Uterine smooth muscle cell (primary cell): ENCODE results near the gene ADRM1. TPM values are rescaled to one million over a fixed set of nuclear protein-coding genes. Genes with fewer than 3 reads are reported as not detected.

Experiments used
- total RNA-seq: library from RNA; depleted of rRNA; stranded (reverse); fragments of >200 nt; gene quantifications from 2 replicates; pipeline ENCODE4 v1.2.3, GENCODE V29; 2014

ADRM1 gene, protein sequence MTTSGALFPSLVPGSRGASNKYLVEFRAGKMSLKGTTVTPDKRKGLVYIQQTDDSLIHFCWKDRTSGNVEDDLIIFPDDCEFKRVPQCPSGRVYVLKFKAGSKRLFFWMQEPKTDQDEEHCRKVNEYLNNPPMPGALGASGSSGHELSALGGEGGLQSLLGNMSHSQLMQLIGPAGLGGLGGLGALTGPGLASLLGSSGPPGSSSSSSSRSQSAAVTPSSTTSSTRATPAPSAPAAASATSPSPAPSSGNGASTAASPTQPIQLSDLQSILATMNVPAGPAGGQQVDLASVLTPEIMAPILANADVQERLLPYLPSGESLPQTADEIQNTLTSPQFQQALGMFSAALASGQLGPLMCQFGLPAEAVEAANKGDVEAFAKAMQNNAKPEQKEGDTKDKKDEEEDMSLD
- total RNA-seq: 86.4 and 138 TPM in 2 replicates

DNA sequence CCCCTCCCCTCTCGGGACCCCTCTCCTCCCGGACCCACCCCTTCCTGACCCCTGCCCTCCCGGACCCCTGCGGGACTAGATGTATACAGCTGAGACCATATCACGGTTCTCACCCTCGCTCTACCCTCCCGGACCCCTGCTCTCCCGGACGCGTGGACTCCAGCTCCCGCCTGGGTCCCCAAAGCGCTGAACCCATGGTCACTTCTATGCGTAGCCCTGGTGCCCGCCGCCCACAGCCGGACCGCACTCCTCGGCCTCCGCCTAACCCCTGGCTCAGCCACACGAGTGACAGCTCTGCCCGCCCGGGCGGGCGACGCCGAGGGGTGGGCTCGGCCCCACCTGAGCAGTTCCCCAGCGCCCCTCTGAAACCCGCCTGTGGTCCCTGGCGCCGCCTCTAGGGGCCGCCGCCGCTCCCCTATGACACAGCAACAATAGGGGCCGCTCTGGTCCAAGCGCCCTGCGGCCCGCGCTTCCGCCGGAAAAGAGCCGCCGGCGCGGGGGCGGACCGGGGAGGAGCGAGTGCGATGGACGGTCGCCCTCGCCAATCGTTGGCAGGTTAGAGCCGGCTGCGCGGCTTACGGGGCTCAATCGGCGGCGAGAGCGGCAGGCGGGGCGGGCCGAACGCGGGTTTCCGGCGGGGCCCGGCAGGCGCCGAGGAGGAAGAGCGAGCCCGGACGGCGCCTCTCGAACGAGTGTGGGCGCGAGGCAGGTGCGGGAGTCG lies at the start of gene ADRM1:
Gene ADRM1 (plus strand): TSS at position 657 of the 721 bp plus-strand sequence. CDS start 572 bp downstream, outside the sequence.

Other genes starting within 250 kb of the ADRM1 start
- 4.4 and 4.6 TPM in 2 replicates for gene TAF4, start 237.1 kb upstream of the ADRM1 start, total RNA-seq
- gene LSM14B, start 180.5 kb upstream of the ADRM1 start, total RNA-seq: 54.5 and 56.3 TPM in 2 replicates
- gene PSMA7, start 159.6 kb upstream of the ADRM1 start, total RNA-seq: 356 and 601 TPM in 2 replicates
- 10.8 and 10.9 TPM in 2 replicates for gene SS18L1, start 159.2 kb upstream of the ADRM1 start, total RNA-seq
- 20.9 and 25.7 TPM in 2 replicates for gene MTG2, start 120.0 kb upstream of the ADRM1 start, total RNA-seq
- not detected in 2 replicates for gene HRH3, start 82.7 kb upstream of the ADRM1 start, total RNA-seq
- 23.0 and 32.7 TPM in 2 replicates for gene OSBPL2, start 64.5 kb upstream of the ADRM1 start, total RNA-seq
- gene LAMA5, start 64.3 kb downstream of the ADRM1 start, total RNA-seq: 25.2 and 68.2 TPM in 2 replicates
- gene RPS21, start 84.1 kb downstream of the ADRM1 start, total RNA-seq: 759 and 996 TPM in 2 replicates
- 1.5 and 2.8 TPM in 2 replicates for gene CABLES2, start 104.3 kb downstream of the ADRM1 start, total RNA-seq
- not detected in 2 replicates for gene RBBP8NL, start 124.5 kb downstream of the ADRM1 start, total RNA-seq
- gene GATA5, start 173.0 kb downstream of the ADRM1 start, total RNA-seq: 0.33 and 0.50 TPM in 2 replicates